ELF-1 (cell line): ENCODE results near the gene MUC5B.
"Not testable (repeated sequence)": the region's sequence is repeated elsewhere in the genome, so short reads cannot be mapped to it uniquely, and the experiment has no call there.

Experiments used
- DNase-seq: peaks from one replicate; pipeline ENCODE4 v3.0.0-alpha.2; 2016; ENCODE audit warnings: low read depth, low spot score

The MUC5B gene

DNA sequence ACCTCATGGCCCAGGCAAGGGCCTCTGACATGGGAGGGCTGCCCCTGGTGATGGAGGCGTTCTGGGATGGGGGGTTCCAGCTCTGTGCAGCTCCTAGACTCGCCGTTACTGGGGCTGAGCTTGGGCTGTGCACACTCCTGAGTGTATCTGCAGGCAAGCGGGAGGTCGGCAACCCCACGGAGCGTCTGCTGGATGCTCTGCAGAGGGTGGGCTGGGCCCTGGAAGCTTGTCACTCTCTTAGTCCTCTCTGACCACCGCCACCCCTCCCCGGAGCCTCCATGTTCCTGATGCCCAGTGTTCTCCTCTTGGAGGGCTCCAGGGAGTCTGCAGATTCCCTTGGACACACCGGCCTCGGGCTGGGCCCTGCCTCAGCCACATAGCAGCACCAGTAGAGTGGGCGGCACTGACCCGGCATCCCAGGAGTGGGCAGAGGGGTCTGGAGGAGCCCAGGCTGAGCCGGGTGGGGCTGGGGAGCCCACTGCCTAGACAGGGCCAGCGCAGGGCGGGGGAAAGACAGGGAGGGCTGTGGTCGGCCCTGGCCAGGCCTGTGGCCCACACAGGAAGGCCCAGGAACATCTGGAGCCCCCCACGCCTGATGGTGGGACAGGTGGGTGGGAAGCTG lies 20.6 kb upstream of the MUC5B start:
- no peak for DNase-seq

DNA sequence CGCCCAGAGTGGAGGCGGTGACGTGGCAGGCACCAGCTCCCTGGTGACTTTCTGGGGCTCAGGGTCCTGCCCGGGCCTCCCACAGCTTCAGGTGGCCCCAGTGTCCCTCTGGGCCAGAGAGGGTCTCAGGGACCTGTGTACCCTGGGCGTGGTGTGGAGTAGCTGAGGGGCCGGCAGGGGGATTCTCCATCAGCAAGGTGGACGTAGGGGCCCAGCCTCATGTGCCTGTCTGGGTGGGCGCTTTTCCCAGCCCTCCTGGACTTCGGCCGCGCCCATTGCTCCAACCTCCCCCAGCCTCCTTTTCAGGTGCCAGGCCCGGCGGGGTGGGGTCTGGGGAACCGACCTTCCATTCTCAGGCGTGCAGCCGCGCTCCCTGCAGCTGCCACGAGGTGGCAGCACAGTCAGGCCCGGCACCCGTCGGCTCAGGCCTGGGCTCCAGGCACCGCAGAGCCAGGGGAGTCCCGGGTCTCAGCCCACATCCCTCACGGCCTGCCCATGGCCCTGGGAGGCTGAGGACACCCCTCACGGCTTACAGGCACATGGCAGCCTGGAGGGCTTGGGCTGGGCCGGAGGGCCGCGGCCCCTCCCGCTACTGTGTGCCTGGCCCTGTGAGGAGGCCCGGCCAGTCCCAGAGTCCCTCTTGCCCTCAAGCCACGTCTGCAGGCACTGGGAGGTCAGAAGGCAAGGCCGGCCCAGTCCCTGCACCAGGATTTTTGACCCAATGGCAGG lies 19.9 kb upstream of the MUC5B start:
- peak; percentile 88 for DNase-seq

DNA sequence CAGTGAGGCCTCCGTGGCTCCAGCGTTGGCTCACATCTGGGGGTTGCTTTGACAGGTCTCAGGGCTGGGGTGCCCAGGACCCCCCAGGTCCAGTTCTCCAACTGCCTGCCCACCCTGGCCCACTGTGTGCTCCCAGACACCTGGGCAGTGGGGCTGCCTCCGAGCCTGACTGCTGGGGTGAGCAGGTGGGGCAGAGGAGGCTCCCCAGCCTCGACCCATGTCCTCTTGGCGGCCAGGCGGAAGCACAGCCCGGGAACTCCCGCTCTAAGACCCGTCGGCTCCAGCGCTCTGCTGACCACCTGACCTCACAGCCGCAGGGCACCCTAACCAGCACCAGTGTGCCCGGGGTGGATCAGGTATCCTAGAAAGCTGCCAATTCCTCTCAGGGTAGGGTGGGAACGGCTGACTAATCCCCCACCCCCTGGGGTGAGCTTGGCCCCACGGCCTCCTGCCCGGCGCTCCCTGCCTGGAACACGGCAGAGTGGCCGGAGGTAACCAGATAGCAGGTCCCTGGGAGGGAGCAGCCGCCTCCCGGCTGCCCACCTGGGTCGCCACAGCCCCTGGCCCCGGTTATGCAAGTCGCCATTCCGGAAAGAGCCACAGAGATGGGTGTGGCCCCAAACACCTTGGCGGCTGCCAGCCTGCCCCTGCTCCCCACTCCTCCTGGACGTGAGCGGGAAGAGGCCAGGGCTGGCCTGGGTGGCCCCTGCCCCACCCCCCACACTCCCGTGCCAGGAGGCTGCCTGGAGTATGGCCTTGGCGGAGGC lies 19.2 kb upstream of the MUC5B start:
- DNase-seq, result no peak

DNA sequence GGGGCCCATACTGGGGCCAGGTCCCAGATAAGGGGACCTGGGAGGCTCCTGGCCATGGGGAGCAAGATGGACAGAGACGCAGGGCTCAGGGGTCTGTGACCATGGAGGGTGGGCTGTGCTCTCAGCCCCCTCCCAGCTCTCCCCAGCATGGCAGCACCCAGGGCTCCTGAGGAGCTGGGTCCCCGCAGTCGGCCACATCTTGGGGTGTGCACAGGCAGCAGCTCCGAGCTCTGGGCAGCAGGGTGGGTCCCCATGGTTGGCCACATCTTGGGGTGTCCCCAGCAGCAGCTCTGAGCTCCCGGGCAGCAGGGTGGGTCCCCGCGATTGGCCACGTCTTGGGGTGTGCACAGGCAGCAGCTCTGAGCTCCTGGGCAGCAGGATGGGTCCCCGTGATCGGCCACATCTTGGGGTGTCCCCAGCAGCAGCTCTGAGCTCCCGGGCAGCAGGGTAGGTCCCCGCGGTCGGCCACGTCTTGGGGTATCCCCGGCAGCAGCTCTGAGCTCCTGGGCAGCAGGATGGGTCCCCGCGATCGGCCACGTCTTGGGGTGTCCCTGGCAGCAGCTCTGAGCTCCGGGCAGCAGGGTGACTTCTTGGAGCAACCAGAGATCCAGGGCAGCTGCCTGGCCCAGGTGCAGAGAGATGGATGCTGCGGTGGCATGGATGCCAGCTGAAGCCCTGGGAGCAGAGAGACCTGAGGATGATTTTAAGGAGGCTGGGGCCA lies 18.3 kb upstream of the MUC5B start:
- DNase-seq, result no peak

DNA sequence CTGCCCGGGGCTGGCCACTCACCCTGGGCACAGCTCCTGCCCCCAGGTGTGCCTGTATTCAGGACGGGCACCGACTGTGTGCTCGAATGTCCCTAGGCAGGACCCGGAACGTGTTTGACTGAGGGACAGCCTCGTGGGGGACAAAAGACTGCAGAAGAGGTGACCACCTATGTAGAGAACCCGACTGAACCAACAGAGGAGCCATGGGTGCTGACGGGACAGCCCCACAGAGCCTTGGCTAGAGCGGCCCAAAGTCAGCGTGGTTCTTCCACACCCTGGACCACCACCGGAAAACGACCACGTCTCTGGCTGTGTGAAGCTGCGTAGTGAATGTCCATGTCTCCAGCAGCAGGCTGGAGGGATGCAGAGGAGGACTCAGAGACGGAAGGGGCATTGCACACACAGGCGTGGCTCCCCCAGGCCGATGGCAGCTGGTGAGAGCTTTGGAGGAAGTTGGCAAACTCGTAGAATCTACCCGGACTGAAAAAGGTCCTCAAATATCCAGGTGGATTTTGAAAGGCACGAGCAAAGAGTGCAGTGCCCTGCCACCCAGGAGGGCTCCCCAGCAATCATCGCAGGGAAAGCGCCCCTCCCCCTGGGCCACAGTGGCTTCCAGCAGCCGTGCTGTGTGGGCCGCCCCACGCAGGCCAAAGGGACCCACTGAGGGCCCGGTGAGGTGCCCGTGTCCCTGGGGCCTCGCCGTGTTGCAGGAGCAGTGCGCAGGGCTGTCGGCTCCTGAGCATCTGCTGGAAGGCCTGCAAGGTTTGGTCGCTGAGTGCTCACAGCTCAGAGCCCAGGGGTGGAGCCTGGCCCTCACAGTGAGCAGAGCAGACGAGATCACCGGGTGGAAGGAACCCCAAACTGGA lies 17.5 kb upstream of the MUC5B start:
- no peak for DNase-seq

DNA sequence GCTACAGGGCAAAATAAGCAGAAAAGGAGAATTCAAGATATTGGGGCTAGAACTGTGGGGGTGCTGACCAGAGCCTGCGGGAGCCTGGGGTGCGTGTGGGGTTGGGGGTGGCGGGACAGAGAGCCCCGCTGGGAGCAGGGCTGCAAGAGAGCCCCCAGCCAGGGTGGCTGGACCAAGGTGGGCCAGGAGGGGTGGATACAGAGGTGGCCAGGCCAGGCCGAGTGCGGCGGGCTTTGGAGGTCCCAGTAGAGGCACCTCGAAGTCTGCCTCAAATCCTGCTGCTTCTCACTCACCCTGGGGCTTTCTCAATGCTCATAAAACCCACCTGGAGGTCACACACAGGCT lies 16.9 kb upstream of the MUC5B start:
- DNase-seq, result no peak

DNA sequence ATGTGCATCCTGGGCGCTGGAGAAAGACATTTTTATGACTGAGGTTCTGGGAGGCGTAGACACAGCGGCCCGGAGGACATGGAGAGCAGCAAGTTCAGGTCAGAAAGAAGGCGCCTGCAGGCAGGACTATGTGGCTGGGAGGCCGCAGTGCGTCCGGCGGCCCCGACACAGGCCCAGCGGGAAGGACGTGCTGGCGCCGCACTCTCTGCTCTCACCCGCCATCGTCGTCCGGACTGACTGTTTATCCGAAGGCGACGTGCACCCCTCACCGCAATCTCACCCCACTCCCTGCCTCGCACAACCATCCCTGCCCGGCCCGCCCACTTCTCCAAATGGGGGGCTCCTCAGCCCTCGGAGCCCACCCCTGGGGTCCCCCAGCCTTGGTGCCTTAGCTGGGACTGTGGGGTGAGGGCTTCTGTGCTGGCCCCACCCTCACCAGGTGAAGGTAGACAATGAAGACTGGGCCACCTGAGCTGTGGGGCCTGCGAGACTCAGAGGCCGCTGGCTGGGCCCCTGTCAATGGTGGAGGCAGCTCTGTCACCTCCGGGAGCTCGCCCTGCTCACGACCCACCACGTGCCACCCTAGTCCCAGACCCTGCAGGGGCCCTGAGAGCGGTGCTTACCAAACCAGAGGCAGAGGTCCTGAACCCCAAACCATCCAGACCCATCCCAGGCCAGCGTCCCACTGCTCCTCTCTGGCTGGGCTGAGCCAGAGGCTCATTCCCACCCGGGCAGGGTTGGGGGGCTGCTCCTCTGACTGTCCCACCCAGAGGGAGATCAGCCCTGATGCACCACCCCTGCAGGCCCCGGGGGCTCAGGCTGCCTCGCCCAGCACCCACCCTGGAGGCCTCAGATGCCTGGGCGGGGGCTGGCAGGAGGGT lies 16.2 kb upstream of the MUC5B start:
- DNase-seq, result no peak

DNA sequence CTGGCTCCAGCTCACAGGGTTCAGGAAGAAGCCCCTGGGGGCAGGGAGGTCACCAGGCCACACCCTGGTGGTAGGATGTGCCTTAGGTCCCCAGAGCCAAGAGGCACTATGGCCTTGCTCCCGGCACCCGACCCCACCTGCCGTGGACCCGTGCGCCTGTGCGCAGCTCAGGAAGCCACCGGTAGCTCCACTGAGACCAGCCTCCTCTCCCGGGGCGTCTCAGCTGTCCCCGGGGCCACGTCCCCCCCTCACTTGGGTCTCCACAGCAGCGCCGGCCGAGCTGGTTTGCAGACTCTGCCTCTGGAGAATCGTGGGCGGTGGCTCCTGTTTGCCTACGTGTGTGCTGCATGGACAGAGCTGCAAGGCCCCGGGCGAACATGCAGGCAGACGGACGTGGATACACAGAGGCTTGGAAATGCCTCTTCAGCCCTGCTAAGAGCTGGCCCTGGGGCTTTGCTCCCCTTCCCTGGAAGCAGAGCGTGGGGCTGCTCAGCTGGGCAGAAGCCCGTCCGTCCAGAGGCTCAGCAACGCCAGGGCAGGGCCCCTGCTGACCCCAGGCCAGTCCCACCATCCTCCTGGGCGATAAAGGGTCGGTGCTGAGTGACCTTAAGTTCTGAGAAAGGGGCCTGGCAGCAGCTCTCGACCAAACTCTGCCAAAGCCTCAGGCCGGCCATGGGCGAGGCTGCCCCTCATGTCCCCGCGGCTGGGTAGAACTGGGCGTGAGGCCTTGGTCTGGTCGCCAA lies 15.3 kb upstream of the MUC5B start:
- no peak for DNase-seq

DNA sequence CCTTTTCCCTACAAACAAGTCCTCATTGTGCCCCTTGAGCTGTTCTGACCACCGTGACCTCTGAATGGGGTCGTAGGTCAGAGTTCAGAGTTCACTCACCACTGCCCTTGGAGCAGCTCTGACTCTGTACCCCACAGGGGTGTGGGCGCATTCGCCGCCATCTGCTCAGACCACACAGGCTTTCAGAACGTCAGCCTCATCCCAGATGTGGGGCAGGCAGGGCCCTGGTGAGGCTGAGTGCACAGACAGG lies 14.8 kb upstream of the MUC5B start:
- DNase-seq, result no peak

DNA sequence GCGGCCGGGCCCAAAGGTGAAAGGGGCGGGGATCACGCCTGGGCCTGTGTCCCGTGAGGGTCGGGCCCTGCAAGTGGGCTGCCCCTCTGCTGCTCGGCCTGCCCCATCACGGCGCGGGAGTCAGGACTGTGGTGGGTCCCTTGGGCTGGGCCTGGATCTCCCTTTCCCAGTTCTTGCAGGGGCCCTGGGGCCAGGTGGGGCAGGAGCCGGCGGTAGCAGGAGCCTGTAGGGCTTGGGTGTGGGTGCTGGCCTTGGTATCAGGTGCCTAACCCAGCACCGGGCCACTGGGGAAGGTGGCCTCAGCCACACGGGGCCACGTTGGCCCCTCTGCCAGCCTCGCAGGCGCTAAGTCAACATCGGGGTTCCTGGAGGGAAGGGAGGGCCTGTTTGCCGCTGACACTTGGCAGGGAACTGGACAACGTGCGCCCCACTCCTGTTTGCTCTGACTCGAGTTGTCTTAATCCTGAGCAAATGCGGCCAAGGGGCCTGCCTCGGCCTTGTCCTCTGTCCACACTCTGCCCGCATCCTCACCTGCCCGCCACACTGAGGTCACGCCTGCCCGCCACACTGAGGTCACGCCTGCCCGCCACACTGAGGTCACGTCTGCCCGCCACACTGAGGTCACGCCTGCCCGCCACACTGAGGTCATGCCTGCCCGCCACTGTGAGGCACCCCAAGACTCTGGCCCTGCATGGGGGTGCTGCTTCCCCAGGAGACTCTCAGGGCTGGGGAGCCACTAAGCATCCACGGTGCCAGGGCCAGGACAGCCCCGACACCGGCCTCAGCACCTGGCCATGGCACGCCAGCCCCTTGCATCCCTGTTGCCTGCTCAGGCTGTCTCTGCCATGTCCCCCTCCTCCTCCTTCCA lies 14.2 kb upstream of the MUC5B start:
- no peak for DNase-seq

DNA sequence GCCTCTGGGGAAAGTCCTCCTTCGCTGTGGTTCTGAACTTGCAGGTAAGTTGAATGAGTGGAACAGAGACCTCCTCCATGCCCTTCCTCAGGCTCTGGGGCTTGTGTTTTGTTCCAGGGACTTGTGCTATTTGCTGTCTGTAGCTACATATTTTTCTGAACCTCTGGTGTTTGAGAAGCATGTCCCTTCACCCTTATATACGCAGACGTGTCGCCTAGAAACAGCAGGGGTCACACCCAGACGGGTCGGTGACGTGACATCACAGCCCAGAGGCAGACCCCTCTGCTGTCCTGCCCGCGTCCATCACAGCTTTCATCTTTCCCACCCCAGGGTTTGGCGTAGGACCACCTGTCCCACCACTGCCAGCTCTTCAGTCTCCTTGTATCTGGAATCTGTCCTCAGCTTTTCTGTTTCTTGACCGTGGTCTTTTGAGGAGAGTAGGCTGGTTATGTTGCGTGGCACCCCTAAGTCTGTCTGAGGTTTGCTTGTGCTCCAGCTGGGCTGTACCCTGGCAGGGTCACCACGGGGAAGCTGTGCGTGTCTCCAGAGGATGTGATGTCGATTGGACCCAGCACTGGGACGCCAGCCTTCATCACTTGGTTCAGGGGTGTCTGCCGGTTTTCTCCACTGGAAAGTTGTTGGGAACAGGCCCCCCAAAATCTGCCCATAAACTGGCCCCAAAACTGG lies 13.4 kb upstream of the MUC5B start:
- DNase-seq, result no peak

DNA sequence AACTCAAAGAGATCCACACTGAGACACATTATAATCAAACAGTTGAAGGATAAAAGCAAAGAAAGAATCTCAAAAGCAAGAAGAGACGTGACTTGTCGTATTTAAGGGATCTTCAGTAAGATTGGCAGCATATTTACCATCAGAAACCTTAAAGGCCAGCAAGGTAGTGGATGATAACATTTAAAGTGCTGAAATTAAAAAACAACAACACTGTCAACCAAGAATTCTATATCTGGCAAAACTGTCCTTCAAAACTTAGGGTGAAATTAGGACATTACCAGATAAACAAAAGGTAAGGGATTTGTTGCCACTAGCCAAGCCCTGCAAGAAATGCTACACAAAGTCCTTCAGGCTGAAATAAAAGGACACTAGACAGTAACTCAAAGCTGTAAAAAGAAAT lies 11.0 kb upstream of the MUC5B start:
- DNase-seq, result no peak

DNA sequence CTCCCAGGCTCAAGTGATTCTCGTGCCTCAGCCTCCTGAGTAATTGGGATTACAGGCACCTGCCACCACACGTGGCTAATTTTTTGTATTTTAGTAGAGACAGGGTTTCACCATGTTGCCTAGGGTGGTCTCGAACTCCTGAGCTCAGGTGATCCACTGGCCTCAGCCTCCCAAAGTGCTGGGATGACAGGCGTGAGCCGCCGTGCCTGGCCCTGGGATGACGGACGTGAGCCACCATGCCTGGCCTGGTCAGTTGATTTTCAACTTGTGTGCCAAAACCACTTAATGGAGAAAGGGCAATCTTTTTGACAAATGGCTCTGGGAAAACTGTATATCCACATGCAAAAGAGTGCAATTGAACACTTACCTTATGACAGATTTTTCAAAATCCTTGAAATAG lies 7.0 kb upstream of the MUC5B start:
- not testable (repeated sequence) for DNase-seq

DNA sequence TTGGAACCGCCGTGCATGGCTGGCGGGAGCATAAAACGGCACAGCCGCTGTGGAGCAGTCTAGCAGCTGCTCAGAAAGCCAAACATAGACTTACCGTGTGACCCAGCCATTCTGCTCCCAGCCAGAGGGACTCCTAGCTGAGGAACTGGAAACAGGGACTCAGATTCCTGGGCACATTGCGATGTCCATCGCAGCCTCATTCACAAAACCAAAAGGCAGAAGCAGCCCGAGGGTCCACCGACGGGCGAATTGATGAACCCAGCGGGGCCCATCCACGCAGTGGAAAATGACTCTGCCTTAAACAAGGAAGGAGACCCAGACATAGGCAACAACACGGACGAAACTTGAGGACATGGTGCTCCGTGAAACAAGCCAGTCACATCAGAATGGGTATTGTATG lies 5.7 kb upstream of the MUC5B start:
- DNase-seq, result no peak

DNA sequence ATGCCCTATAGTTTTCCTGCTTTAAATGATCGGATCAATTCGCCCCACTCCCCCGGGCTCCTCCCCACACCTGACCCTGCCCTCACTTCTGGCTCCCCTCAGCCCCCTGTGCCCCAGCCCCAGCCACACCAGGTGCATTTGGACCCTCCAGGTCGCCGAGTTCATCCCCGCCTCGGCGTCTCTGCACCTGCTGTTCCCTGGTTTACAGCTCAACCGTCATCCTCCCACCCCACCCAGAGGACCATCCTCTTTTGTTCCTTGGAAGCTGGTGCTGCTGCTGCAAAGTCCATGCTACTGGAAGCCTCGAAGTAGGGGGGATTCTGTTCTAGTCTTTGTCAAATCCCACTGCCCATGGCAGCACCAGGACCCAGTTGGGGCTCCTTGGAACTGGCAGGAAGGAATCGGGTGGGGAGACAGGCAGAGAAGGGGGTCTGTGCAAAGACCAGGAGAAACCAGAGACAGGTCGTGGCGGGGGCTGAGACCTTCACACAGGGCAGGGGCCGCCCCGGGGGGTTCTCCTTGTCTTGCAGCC lies 4.5 kb upstream of the MUC5B start:
- DNase-seq, result no peak

DNA sequence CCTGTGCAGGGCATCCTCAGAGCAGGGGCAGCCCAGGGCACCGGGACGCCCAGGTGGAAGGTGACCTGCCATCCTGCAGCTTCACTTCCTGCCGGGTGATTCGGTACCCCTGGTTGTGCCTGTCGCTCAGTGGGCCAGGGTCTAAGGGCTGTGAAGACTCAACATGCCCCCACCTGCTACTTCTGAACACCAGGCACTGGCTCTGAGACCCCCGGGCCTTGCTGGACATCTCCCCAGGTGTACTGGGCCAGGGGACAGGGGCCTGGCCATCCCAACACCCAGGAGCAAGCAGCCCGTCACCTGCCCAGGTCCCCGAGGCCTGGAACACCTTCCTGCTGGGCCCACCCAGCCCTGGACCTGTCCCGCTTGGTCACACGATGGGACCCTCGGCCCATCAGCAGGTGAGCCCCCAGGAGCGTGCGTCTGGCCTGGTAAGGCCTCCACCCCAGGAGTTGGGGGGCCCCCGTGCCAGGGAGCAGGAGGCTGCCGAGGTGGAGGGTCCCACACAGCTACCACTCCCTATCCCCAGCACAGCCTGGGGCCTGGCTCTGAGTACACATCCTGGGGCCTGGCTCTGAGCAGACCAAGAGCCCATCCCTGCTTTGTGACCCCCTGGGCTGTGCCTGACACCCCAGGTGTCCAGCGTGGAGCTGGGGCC lies 3.9 kb upstream of the MUC5B start:
- DNase-seq, result no peak

DNA sequence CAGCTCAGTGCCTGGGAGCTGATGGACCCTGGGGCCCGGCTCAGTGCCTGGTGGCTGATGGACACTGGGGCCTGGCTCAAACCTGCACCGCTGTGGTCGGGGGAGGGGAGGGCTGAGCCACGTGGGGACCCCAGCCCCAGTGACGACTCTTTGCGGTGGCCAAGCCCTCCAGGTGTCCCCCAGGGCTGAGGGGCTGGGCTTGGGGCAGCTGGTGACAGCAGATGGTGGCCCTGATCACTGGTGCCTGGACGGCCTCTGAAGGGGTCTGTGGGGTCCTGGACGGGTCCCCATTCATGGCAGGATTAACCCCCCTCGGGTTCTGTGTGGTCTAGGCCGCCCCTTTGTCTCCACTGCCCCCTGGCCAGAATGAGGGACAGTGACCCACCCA lies 3.4 kb upstream of the MUC5B start:
- no peak for DNase-seq
